Kasumi-1 (cell line): ENCODE results near the gene ETHE1.
A peak's percentile ranks its signal among the peaks of the same experiment; 100 is the strongest.
"Not testable (repeated sequence)": the region's sequence is repeated elsewhere in the genome, so short reads cannot be mapped to it uniquely, and the experiment has no call there.

ENCODE experiments used
- DNase-seq, 2 experiments: peaks; one replicate each; lab custom pipeline; 2025; lab: John Stamatoyannopoulos, UW

The ETHE1 gene

DNA sequence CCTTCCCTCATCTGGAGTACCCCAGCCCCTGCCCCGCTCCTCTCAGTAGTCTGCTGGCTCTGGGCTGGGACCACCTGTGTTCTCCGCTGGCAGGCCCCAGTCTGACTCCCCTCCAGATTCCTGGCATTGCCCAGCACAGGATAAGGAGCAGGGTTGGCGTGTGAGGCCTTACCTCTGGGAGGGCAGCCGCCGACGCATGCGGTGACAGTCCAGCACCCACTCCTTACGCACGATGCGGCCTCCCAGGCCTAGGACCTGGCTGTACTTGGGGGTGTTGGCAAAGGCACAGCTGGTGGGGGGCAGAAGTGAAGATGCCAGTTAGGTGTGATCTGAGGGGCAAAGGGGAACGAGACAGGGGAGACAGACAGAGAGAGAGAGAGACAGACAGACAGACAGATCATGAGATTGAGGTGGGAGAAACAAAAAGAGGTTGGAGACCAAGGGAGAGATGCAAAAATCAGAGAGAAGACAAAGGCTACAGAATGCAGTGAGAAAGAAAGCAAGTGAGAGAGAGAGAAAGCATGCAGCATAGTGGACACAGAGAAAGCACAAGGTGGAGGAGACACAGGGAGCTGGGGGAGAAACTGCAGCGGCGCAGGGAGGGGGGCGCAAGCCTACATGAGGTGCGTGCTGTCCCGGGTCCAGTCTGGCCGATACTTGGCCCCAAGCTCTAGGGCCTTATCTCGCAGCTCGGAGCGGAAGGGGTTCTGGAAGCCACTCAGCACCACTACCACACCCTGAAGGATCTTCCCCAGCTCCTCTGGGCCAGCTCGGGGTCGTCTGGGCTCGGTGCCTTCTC, 24.6 kb upstream of the ETHE1 start:
- no peak for DNase-seq

DNA sequence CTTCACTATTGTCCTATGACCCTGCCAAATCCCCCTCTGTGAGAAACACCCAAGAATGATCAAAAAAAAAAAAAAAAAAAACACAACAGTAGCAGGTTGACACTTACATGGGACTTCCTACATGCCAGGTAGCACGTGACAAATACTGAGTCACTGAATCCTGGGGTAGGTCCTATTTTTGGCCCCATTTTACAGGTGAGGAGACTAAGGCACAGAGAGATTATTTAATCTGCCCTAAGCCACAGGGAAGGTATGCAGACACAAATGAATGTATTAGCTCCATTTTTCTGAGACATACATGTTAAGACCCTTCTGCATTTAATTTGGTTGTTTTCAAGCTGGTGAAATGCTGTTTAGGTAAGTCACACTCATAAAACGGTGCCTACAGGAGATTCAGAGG, 21.7 kb upstream of the ETHE1 start:
- DNase-seq = no peak

DNA sequence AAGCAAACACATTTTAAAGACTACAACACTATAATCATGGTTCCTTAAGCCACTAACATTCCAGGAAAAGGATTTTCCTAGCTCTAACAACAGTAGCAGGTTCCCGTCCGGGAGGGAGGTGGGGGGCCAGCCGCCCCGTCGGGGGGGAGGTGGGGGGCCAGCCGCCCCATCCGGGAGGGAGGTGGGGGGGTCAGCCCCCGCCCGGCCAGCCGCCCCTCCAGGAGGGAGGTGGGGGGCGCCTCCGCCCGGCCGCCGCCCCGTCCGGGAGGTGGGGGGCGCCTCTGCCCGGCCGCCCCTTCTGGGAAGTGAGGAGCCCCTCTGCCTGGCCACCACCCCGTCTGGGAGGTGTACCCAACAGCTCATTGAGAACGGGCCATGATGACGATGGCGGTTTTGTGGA, 20.9 kb upstream of the ETHE1 start:
- DNase-seq = not testable (repeated sequence)

DNA sequence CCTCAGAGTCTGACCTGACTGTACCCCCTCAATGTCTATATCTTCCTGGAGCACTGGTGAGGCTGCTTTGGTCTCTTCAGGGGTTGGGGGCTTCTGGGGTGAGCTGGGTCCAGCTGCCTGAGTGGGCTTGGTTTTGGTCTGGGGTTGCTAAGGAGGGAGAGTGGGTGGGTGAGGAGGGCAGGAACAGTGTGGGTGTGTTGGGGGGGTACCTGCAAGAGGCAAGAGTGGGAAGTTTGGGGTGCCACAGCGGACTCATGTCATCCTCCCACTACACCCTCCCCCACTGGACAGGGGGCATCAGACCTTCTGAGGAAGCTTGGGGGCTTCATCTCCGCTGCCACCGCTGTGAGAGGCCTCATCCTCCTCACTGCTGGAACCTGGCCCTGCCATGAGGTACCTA, 19.6 kb upstream of the ETHE1 start:
- DNase-seq = no peak

DNA sequence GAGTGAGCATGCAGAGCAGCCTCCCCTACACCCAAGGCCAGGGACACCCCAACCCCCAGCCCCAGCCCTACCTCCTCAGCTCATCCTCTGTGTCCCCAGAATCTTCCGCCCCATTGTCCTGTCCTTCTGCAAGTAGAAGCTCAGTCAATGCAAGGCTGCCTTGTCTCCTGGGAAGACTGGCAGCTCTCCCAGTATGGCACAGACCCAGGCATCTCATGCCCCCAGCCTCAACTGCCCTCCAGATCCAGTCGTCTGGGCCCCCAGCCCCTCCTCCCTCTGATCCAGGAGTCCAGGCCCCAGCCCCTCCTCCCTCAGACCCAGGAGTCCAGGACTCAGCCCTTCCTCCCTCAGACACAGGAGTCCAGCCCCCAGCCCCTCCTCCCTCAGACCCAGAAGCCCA, 19.0 kb upstream of the ETHE1 start:
- DNase-seq = no peak

DNA sequence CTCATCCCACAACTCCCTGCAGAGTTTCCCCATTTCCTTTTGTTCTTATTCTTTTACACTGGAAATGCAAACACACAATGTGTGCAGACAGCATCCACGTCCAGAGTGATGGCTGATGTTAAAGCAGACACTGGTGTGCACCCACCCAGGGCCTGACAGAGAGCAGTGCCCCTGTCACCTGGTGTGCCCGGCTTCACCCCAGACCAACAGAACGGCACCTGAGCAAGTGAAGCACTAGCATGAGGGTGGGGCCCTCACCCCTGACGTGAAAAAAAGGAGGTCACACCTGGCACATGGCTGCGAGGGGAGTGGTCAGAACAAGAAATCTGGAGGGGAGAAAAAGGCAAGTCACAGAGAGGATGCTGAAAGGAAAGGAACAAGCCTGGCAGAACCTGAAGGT, 18.3 kb upstream of the ETHE1 start:
- DNase-seq = no peak

DNA sequence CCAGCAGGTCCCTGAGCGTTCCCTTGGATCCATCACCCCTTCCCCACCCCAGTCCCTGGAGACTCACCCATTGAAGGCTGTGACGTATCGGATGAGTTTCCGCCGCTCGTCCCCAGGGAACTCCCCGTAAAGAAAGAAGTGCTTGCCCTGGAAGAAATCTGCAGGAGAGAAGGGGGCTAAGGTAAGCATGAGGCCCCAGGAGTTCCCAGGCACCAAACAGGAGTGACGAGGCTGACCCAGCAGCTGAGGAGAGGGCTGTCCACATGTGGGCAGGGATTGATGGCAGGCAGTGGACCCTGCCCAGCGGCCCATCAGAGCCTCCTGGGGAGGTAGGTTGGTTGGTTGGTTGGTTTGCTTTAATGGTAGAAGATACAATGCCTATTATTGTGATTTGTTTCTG, 17.1 kb upstream of the ETHE1 start:
- no peak for DNase-seq

DNA sequence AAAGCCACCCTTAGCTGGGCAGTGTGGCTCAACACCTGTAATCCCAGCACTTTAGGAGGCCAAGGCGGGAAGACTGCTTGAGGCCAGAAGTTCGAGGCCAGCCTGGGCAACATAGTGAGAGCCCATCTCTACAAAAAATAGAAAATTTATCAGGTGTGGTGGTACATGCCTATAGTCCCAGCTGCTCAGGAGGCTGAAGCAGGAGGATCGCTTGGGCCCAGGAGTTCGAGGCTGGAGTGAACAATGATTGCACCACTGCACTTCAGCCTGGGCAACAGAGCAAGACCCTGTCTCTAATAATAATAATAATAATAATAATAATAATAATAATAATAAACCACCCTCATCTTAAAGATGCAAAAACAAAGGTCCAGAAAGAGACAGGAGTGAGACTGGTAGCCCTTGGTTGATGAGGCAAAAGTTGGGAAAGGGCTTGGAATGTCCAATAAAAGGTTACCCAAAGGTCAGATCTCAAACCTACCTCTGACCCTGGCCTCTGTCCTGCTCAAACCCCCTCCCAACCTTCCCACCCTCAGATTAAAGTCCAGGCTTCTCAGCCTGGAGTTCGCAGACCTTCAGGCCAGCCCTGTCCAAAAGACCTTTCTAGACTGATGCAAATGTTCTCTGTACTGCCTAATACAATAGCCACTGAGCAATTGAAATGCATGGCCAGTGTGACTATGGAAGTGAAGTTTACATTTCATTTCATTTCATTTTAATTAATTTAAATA, 15.1 kb upstream of the ETHE1 start:
- DNase-seq = no peak

DNA sequence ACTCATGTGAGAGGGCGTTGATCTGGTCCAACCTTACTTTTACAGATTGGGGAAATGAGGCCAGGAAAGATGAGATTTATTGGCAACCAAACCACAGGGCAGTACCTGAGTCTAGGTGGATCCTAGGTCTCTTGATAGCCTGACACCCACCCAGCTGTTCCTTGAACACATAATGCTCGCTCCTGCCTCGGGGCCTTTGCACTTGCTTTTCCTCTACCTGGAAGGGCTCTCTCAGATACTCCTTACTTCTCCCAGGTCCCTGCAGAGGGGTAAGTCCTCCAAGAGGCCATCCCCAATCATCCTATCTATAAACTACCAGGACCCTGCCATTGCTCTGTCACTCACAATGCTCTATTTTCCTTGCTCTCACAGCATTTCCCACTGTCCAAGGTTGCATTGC, 13.4 kb upstream of the ETHE1 start:
- no peak for DNase-seq

DNA sequence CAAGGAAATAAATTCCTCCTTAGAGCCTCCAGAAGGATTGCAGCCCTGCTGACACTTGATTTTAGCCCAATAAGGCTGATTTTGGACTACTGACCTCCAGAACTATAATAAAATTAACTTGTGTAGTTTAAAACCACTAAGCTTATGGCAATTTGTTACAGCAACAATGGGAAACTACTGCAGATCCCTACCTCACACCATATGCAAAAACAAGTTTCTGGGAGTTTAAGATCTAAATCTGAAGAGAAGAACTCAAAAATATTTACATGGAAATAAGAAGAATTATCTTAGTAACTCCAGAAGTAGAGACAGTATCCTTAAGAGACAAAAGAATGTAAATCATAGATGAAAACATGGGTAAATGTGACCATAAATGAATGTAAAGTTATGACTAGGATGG, 11.9 kb upstream of the ETHE1 start:
- no peak for DNase-seq

DNA sequence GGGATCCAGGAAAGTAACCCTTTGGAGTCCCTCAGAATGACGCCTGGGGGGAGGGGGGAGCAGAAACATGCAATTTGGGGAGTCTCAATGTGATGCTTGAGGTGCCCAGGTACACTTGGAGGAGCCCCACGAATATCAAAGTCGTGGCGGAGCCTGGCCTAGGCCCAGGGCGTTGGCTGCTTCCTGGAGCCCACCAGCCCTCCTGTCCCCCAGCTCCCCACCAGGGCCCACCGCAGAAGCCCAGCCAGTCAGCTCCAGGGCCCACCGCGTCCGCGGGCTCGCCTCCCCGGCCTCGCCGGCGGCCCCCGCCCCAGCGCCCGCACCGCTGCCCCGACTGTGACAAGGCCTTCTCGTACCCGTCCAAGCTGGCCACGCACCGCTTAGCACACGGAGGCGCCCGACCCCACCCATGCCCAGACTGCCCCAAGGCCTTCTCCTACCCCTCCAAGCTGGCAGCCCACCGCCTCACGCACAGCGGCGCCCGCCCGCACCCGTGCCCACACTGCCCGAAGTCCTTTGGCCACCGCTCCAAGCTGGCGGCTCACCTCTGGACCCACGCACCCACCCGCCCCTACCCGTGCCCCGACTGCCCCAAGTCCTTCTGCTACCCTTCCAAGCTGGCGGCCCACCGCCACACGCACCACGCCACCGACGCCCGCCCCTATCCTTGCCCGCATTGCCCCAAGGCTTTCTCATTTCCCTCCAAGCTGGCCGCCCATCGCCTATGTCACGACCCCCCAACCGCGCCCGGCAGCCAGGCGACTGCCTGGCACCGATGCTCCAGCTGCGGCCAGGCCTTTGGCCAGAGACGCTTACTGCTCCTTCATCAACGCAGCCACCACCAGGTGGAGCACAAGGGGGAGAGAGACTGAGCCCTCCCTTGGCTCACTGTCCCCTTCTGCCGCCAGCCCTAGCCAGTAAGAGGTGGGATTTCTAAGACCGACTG, 8.1 kb upstream of the ETHE1 start:
- peak; percentile 33 to 42 for DNase-seq

DNA sequence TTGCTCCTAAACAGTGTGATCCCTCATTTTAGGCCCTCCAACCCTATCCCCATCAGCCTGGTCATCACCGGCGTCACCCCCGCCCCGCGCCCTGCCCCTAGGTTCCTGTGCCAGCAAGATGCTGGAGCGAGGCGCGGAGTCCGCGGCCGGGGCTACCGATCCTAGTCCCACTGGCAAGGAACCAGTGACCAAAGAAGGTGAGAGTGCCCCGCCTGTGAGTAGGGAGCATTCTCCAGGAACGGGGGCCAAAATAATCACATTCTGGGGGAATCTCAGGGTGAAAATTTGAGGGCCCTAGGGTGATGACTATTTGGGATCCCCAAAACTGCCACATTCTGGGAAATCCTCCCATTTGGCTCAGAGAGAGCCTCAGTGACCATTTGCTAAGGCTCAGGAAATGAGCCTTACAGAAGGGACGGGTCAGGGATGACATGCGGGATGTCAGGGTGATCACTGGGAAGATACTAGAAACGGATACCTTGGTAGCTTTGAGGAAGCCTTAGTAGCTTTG, 7.4 kb upstream of the ETHE1 start:
- DNase-seq = no peak

DNA sequence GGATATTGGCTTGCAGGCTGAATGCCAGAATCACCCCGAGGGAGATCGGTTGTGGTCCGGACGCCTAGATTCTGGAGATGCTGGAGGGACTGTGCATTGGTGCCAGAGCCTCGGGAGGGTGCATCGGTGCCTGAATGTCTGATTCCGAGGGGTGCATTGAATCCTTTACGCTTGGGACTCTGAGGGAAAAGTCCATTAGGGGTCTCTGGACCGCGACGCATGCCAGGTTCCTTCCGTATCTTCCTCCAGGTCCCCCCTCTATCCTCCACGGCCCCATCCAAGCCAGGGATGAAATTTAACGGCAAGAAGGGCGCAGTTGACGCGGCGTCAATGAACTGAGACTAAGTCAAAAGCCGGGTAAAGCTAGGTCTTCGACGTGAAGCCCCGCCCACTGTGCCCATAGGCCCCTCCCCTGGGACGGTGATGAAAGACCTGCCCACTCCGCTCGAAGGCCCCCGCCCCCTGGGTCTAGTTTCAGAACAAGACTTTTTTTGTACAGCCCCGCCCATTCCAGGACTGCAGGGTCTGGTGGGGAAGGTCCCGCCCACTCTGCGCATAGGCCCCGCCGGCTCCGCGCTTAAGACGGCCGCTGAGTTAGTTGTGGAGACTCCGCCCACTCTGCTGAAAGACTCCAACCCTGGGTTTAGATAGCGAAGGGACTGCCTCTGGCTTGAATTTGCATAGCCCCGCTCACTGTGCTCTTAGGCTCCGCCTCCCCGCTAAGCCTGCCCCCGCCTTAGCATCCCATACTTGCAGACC, 6.7 kb upstream of the ETHE1 start:
- DNase-seq = peak; percentile 98 to 99

DNA sequence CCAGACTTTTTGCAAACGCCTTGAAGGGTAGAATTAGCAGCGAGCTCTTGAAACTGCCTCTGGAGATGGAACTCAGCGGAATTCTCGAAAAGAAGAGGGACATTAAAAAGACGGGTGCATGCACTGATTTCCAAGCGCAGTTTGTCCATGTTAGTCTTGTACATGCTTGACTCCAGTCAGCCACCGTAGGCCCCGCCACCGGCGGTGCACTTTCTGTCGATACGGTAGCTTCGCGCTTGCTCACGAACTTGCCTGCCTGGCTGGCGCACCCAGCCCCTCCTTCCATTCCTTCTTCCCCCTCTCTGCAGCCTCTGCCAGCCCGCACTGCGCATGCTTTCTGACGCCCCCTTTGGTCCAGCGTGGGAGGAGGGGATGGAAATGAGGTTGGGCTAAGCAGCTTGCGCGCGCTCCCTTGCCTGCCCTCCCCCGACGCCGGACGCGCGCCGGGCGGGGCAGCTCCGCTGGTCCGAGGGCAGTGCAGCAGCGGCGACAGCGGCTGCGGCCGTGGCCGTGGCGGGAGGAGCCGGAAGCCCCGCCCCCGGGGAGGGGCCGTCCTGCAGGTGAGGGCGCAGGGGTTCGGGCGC, 6.1 kb upstream of the ETHE1 start, which contains the start of gene ZNF575:
ZNF575 (plus strand) TSS at position 227 of the 584 bp plus-strand sequence. CDS start 1,235 bp downstream, outside the sequence.
- DNase-seq = peak; percentile 87 to 90

DNA sequence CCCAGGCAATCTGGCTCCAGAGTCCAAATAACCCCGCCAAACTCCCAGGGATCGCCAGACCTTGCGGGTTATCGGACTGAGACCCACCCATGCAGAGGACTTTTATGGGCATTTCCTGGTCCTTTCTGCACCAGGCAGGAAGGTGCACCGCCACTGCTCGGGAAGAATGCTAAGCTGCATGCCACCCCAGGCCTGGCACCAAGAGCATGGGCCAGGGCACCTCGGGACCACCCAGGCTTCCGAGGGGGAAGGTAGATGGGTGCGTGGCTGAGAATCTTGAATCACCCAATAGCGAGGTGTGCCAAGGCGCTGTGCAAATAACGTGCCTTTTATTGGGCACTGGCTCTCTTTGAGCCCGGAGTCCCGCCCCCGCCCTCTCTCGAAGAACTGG, 5.6 kb upstream of the ETHE1 start:
- peak; percentile 75 to 85 for DNase-seq

DNA sequence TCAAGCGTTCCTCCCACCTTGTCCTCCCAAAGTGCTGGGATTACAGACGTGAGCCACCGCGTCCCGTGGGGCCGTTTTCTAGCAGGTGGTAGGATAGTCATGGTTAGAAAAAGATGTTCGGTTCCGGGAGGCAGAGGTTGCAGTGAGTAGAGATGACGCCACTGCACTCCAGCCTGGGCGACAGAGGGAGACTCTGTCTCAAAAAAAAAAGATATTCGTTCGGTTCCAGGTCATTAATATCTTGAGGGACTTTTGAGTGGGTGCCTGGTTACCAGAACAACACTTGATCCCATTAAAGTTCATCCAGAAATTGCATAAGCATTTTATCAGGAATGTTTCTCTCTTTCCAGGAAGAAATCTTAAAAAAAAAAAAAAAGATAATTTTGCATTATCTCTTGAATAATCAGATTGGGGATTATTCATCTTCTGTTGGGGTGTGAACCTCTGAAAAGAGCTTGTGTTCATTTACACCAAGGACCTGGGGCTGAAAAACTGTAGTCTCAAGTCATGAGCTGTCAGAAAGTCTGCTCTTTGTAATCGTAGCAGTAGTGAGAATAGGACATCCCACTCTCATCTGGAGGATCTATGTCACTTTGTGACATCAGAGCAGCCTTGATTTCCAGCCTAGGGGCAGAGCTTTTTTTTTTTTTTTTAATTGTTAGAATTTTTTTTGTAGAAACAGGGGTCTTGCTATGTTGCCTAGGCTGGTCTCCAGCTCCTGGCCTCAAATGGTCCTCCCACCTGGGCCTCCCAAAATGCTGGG, 1.0 kb upstream of the ETHE1 start:
- DNase-seq = no peak

DNA sequence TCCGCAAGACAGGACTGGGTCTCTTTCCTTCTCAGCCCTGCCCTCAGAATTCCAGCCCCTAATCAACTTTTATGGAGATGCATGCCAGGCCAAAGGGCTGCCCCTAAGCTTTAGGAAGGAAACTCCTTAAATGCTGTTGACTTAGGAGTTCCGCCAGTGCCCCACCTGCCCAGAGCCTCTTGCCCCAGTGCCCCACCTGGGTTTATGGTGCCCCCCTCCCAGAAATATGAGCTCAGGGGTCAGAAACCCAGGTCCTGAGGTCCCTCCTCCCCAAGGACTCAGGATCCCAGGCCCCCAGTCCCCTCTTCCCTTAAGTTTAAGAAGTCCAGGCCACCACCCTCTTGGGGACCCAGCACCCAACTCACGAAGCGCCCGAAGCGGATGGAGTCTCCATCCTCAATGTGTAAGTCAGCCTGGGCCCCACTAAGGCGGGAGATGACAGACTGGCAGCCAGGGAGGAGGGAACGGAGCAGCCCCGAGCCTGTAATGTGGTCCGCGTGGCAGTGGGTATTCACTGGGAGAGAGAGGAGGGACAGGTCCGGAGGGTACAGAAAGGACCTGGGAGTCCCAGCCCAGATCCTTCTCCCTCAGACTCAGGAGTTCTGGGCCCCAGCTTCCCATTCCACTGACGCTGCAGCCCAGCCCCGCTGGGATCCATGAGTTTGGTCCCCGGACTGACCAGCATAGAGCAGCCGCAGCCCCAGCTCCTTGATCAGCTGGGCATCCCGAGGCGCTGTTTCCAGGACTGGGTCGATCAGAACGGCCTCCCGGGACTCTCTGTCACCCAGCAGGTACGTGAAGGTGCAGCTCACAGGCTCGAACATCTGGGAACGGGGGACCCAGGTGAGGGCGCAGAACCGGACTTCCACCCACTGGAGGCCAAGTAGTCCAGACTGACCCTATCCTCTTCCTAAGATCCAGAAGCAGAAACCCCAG, 897 bp downstream of the ETHE1 start:
- no peak for DNase-seq

DNA sequence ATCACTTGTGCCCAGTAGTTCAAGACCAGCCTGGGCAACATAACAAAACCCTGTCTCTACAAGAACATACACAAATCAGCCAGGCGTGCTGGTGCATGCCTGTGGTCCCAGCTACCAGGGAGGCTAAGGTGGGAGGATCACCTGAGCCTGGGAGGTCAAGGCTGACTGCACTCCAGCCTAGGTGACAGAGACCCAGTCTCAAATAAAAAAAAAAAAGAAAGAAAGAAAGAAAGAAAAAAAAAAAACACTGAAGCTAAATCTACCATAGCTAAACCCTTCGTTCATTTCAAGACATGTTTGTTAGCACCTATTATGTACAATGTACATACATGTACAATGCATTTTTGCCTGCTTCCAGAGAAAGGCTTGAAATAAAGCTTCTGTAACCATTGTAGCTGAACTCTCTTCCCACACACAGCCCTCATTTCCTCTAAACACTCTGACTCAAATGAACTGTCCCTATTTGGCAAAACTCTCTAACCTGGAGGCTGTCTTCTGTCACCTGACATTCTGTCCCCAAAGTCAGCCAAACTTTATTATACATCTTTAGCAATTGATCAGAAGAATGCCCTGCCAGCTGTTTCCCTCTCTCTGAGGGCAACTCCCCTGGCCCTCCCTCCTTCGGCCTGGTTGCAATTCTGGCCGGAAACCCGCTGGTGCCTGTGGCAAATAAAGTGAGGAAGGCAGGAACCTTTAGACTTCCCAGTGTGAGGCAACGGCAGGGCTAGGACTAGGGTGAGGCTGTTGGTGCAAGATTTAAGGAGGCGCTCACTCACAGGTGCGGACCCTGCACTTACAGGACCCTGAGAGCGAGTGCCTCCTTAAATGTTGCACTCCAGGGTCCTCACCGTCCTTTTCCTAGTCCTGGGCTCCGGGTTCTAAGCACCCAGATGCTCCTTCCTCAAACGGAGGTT, 1.8 kb downstream of the ETHE1 start:
- peak; percentile 97 for DNase-seq
